Lower lobe of right lung (tissue), 2 donors: ENCODE results near the gene SMPD1. TPM values are rescaled to one million over a fixed set of nuclear protein-coding genes. Genes with fewer than 3 reads are reported as not detected.

Experiments
- ATAC-seq, 2 donors: fragments of 200-7000 bp; cut with Tn5 transposase; one replicate each; pipeline ENCODE4 v1.9.1; 2020 to 2022; ENCODE audit warnings: mild to moderate bottlenecking in 2 of 2, moderate library complexity in 2 of 2
- DNase-seq: peaks from one replicate; pipeline ENCODE4 v3.0.0-alpha.2; 2020
- H3K27ac ChIP-seq: fragments of 200-600 bp; one replicate; pipeline ENCODE4 v1.8.0; 2022
- H3K27me3 ChIP-seq: fragments of 200-600 bp; one replicate; pipeline ENCODE4 v1.8.0; 2022; ENCODE audit warnings: low read depth
- H3K36me3 ChIP-seq: fragments of 200-600 bp; one replicate; pipeline ENCODE4 v1.8.0; 2022; ENCODE audit warnings: mild to moderate bottlenecking
- H3K4me1 ChIP-seq: fragments of 200-600 bp; one replicate; pipeline ENCODE4 v1.8.0; 2022
- H3K4me3 ChIP-seq: fragments of 200-600 bp; one replicate; pipeline ENCODE4 v1.8.0; 2022; ENCODE audit warnings: mild to moderate bottlenecking
- H3K9me3 ChIP-seq: fragments of 200-600 bp; one replicate; pipeline ENCODE4 v1.8.0; 2022
- intact Hi-C: fragments of 100-400 bp; cut with DNase I; formaldehyde crosslinking; loops from one replicate; pipeline ENCODE4 v1.11.0; 2022
- total RNA-seq: library from RNA; stranded (reverse); fragmentation: NEBNext Ultra II Directional; extraction: Animal tissue kit (Norgen Biotek cat#: 25700); gene quantifications from one replicate; pipeline ENCODE4 v1.2.1, GENCODE V29; 2021
- TF ChIP-seq, protein P1 (sequence below): fragments of 200-600 bp; IDR thresholded peaks from one replicate; pipeline ENCODE4 v1.8.0; 2022; ENCODE audit warnings: antibody characterized with exemption, mild to moderate bottlenecking
- donor health status: DM: no; HTN: yes; CAD: no; lungs with severe emphysema.

SMPD1 gene
- total RNA-seq, 1 donor from 2014 or later = 39.7 TPM

DNA sequence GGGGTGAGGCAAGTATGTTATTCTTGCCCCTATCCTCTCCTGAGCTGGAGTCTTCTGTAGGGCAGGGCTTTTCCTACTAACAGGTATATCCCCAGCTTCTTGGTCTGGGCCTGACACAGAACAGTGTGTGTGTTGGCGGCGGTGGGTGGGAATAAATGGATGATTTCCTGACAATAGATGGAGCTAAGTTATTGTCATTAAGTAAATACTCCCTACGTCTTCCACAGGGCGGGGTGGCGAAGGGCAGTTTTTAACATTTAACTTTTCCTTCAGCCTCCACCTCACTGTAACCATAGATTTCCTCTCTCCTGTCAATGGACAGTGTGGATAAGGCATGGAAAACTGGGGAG is 11.7 kb upstream of the SMPD1 start:
- H3K27me3 ChIP-seq = no peaks in the 10 kb centered on the region
- TF ChIP-seq, protein P1, sequence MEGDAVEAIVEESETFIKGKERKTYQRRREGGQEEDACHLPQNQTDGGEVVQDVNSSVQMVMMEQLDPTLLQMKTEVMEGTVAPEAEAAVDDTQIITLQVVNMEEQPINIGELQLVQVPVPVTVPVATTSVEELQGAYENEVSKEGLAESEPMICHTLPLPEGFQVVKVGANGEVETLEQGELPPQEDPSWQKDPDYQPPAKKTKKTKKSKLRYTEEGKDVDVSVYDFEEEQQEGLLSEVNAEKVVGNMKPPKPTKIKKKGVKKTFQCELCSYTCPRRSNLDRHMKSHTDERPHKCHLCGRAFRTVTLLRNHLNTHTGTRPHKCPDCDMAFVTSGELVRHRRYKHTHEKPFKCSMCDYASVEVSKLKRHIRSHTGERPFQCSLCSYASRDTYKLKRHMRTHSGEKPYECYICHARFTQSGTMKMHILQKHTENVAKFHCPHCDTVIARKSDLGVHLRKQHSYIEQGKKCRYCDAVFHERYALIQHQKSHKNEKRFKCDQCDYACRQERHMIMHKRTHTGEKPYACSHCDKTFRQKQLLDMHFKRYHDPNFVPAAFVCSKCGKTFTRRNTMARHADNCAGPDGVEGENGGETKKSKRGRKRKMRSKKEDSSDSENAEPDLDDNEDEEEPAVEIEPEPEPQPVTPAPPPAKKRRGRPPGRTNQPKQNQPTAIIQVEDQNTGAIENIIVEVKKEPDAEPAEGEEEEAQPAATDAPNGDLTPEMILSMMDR = no peak
- ATAC-seq (peak in 1 of 2 donors; percentile 53), DNase-seq (no peak)
- H3K27ac ChIP-seq = no peak overlapping the region
- peaks cover 12% of the 10 kb centered on the region for H3K4me1 ChIP-seq
- no peaks in the 10 kb centered on the region for H3K9me3 ChIP-seq
- H3K4me3 ChIP-seq = no peak overlapping the region
- no peaks in the 10 kb centered on the region for H3K36me3 ChIP-seq
- intact Hi-C loops = loop anchor here (5.0 kb wide), 1 partner anchor 64 kb away; the partner anchor contains the start of gene HPX

DNA sequence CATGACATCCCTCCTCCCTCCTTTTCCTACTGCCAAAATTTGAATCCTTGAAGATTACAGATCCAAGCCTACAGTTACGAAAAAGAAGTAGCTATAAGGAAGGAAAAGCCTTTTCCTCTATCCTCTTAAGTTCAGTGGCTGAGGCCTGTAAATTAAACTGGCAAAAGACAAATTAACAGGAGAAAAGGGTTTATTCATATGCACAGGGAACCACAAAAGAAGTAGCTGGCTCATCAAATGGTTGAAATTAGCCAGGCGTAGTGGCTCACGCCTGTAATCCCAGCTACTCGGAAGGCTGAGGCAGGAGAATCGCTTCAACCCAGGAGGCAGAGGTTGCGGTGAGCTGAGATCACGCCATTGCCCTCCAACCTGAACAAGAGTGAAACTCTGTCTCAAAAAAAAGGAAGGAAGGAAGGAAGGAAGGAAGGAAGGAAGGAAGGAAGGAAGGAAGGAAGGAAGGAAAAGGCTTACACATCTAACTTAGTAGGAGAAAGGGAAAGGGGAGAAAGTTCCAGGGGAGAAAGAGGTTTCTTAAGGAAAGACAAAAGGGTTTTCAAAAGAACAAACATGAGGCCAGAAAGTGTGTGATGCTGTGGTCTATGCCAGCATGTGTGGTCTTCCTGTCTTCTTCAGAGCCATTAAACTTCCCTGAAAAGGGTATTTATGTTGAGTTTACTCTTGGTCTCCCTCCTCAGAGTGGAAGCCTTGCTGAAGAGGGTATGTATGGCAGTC is 5.1 kb upstream of the SMPD1 start:
- ATAC-seq = no peak
- Histone ChIP-seq H3K27me3 (no peaks in the 10 kb centered on the region), H3K4me1 (peaks cover 19% of the 10 kb centered on the region), H3K4me3 (no peak overlapping the region), H3K36me3 (no peaks in the 10 kb centered on the region), H3K27ac (no peak overlapping the region), H3K9me3 (no peaks in the 10 kb centered on the region)
- intact Hi-C loops = no loop called here
- TF ChIP-seq, protein P1 = no peak
- no peak for DNase-seq

DNA sequence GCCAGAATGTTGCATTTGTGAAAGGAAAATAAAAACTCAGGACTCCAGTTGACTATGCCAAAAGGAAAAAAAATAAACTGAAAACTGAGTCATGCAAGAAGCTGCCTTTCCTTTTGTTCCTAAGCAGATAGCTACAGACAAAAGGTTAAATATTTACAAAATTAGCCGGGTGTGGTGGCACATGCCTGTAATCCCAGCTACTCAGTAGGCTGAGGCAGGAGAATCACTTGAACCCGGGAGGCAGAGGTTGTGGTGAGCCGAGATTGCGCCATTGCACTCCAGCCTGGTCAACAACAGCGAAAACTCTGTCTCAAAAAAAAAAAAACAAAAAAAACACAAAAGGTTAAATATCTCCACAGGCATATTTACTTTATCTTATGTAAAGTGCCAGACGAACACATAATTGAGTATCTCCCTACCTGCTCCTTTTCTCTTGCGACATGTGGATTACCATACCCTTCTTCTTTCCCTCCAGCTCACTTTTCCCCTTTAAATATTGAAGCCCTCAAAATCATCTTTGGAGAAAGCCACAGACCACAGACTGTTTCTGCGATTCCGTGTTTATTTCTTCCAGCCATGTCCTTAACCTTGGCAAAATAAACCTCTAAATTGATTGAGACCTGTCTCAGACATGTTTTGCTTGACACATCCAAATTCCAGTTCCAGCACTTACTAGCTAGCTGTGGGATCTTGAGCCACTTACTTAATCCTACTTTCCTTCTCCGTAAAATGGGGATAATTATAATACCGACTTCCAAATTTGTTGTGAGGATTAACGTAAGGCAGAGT is 2.3 kb upstream of the SMPD1 start:
- Histone ChIP-seq H3K9me3 (no peaks in the 10 kb centered on the region), H3K27me3 (no peaks in the 10 kb centered on the region), H3K4me3 (no peak overlapping the region), H3K4me1 (peaks cover 32% of the 10 kb centered on the region), H3K36me3 (peaks cover 5% of the 10 kb centered on the region), H3K27ac (peak overlapping the region; percentile 56)
- TF ChIP-seq, protein P1 = no peak
- ATAC-seq (no peak), DNase-seq (no peak)
- intact Hi-C loops = no loop called here

DNA sequence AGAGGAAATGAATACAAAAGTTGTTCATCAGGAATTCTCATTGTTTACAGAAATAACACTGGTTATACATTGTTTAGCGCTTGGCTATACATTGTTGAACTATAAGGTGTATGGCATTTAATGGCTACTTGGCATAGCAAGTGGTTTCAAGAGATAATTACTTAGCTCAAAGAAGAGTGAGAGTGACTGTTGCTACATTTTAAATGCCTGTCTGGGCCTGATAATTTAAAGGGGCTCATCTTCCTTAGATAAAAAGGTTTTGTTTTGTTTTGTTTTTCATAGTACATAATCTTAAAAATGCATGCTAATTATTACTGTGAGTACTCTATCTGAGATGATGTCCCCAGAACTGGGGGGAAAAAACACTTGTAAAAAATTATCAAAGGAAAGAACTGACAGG is 1.5 kb upstream of the SMPD1 start:
- H3K36me3 ChIP-seq = peaks cover 10% of the 10 kb centered on the region
- intact Hi-C loops = no loop called here
- H3K4me1 ChIP-seq = peaks cover 32% of the 10 kb centered on the region
- H3K27me3 ChIP-seq = no peaks in the 10 kb centered on the region
- TF ChIP-seq, protein P1 = no peak
- no peak for DNase-seq
- peak overlapping the region; percentile 82 for H3K27ac ChIP-seq
- H3K4me3 ChIP-seq = no peak overlapping the region
- ATAC-seq = no peak
- H3K9me3 ChIP-seq = no peaks in the 10 kb centered on the region

DNA sequence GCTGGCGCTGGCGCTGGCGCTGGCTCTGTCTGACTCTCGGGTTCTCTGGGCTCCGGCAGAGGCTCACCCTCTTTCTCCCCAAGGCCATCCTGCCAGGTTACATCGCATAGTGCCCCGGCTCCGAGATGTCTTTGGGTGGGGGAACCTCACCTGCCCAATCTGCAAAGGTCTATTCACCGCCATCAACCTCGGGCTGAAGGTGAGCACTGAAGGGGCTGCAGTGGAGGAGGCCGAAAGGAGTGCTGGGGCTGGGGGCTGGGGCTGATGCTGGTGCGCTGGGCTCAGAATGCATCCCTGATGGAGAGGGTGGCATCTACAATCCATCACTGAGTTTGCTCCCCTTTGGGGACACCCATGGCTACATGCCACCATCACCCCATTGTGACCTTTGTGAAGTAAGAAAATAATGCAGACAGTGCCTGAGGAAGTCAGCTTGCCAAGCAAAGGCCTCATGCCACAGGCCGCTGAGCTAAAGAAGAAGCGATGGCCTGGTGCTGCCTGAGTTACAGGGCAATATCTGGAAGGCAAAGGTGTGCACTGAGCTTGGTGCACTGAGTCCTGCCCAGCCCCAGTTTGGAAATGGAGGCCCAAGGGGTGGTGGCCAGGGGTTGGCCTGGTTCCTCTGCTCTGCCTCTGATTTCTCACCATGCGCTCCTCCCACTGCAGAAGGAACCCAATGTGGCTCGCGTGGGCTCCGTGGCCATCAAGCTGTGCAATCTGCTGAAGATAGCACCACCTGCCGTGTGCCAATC is 620 bp downstream of the SMPD1 start:
- ATAC-seq = no peak
- TF ChIP-seq, protein P1 = no peak
- H3K4me3 ChIP-seq = peak overlapping the region; percentile 81
- H3K9me3 ChIP-seq = no peaks in the 10 kb centered on the region
- peaks cover 28% of the 10 kb centered on the region for H3K36me3 ChIP-seq
- DNase-seq = no peak
- intact Hi-C loops = no loop called here
- peak overlapping the region; percentile 82 for H3K27ac ChIP-seq
- no peaks in the 10 kb centered on the region for H3K27me3 ChIP-seq
- H3K4me1 ChIP-seq = peaks cover 32% of the 10 kb centered on the region
